H1 (cell line): Measurements from ENCODE around the gene TTC29. TPM values are rescaled to one million over a fixed set of nuclear protein-coding genes. Genes with fewer than 3 reads are reported as not detected.

Experiments
- CTCF ChIA-PET: fragments of 300-600 bp; sonication (Branson Sonifier 250); formaldehyde crosslinking; loops from one replicate; lab custom pipeline; 2021; ENCODE audit not compliant: partially characterized antibody; lab: Charles Lee
- POLR2A ChIA-PET: fragments of 300-600 bp; sonication (Branson Sonifier 250); formaldehyde crosslinking; loops from one replicate; lab custom pipeline; 2021; ENCODE audit warnings: inconsistent platforms; ENCODE audit not compliant: partially characterized antibody; lab: Charles Lee
- DNase-seq, 2 experiments: peaks; one replicate each; pipeline versions ENCODE4 v3.0.0 to v3.0.0-alpha.2; 2010 to 2022; ENCODE audit warnings: low spot score in 2 of 2, low read depth in 1 of 2, mixed read lengths in 1 of 2
- FAIRE-seq: peaks from 2 replicates; lab custom pipeline; 2011; peaks lifted over from hg19 to GRCh38; lab: Jason Lieb, UNC
- H2AFZ ChIP-seq: 2 replicates; pipeline ENCODE4 v1.8.1; 2012; ENCODE audit warnings: low read length, inconsistent platforms
- H2AK5ac ChIP-seq: 2 replicates; pipeline ENCODE4 v1.6.1; 2013; ENCODE audit warnings: low read depth, low read length
- H2BK120ac ChIP-seq: replicated peaks from 2 replicates; pipeline ENCODE3; 2013; ENCODE audit warnings: low read depth, low read length, inconsistent platforms
- H2BK12ac ChIP-seq: 2 replicates; pipeline ENCODE4 v1.6.1; 2013; ENCODE audit warnings: low read depth, low read length
- H2BK15ac ChIP-seq: 2 replicates; pipeline ENCODE4 v1.6.1; 2013; ENCODE audit warnings: low read length
- H2BK20ac ChIP-seq: 2 replicates; pipeline ENCODE4 v1.6.1; 2013; ENCODE audit warnings: low read length
- H2BK5ac ChIP-seq: 2 replicates; pipeline ENCODE4 v1.6.1; 2013; ENCODE audit warnings: low read depth, low read length
- H3K14ac ChIP-seq: 2 replicates; pipeline ENCODE4 v1.6.1; 2013; ENCODE audit warnings: inconsistent platforms; ENCODE audit not compliant: insufficient read length
- H3K18ac ChIP-seq: 2 replicates; pipeline ENCODE4 v1.6.1; 2013; ENCODE audit warnings: low read length; ENCODE audit errors: extremely low read depth
- H3K23ac ChIP-seq: 2 replicates; pipeline ENCODE4 v1.6.1; 2013; ENCODE audit warnings: inconsistent platforms; ENCODE audit not compliant: insufficient read length
- H3K23me2 ChIP-seq: 2 replicates; pipeline ENCODE4 v1.6.1; 2013; ENCODE audit warnings: low read depth, low read length
- H3K27ac ChIP-seq: 2 replicates; pipeline ENCODE4 v1.6.1; 2011; ENCODE audit warnings: low read depth, low read length, inconsistent platforms
- H3K27me3 ChIP-seq, 4 experiments: replicated peaks in 1 of 4; 1 replicate in 1 of 4; 2 replicates in 3 of 4; pipeline versions ENCODE4 v1.6.1 to v1.8.1; 2011 to 2013; ENCODE audit warnings: low read length in 3 of 4, mild to moderate bottlenecking in 3 of 4, inconsistent platforms in 2 of 4, mixed read lengths in 2 of 4, moderate library complexity in 1 of 4; ENCODE audit not compliant: control insufficient read depth in 3 of 4, insufficient read depth in 3 of 4; ENCODE audit errors: extremely low read depth in 1 of 4
- H3K36me3 ChIP-seq, 4 experiments: 2 replicates each; pipeline versions ENCODE4 v1.6.1 to v1.8.1; 2011 to 2013; ENCODE audit warnings: mild to moderate bottlenecking in 4 of 4, low read length in 3 of 4, moderate library complexity in 2 of 4, control low read depth in 1 of 4, inconsistent platforms in 1 of 4; ENCODE audit not compliant: insufficient read depth in 4 of 4, control insufficient read depth in 2 of 4
- H3K4ac ChIP-seq: replicated peaks from 2 replicates; pipeline ENCODE3; 2013; ENCODE audit warnings: low read length, low read depth, mixed read lengths, inconsistent platforms; ENCODE audit not compliant: insufficient read length
- H3K4me1 ChIP-seq, 4 experiments: replicated peaks in 1 of 4; 1 replicate in 1 of 4; 2 replicates in 3 of 4; pipeline versions ENCODE4 v1.6.1 to v1.8.1; 2011 to 2013; ENCODE audit warnings: low read length in 3 of 4, inconsistent platforms in 2 of 4, mixed read lengths in 1 of 4; ENCODE audit not compliant: insufficient read depth in 4 of 4, control insufficient read depth in 3 of 4
- H3K4me2 ChIP-seq, 2 experiments: 2 replicates each; pipeline versions ENCODE4 v1.6.1 to v1.8.1; 2011 to 2013; ENCODE audit warnings: low read depth in 2 of 2, low read length in 2 of 2, control low read depth in 1 of 2, inconsistent platforms in 1 of 2, mild to moderate bottlenecking in 1 of 2; ENCODE audit not compliant: insufficient read depth in 1 of 2
- H3K4me3 ChIP-seq, 4 experiments: fragments of 200-600, 300-600 bp in 1 of 4; sonication (generic), shearing (Covaris generic), sonication (Bioruptor Twin) in 1 of 4; 2 replicates each; pipeline versions ENCODE4 v1.5.1 to v1.8.1; 2011 to 2016; ENCODE audit warnings: low read length in 4 of 4, low read depth in 3 of 4, control low read depth in 2 of 4, inconsistent platforms in 2 of 4, mild to moderate bottlenecking in 2 of 4, mixed read lengths in 1 of 4, moderate library complexity in 1 of 4; ENCODE audit not compliant: insufficient read depth in 2 of 4; ENCODE audit errors: extremely low read depth in 1 of 4
- H3K56ac ChIP-seq: replicated peaks from 2 replicates; pipeline ENCODE3; 2013; ENCODE audit warnings: low read depth, mild to moderate bottlenecking, mixed read lengths, low read length, inconsistent platforms; ENCODE audit not compliant: insufficient read length
- H3K79me1 ChIP-seq: 2 replicates; pipeline ENCODE4 v1.6.1; 2013; ENCODE audit warnings: low read depth, low read length, control low read depth
- H3K79me2 ChIP-seq, 2 experiments: 2 replicates each; pipeline versions ENCODE4 v1.6.1 to v1.8.1; 2012 to 2013; ENCODE audit warnings: low read length in 2 of 2, mild to moderate bottlenecking in 2 of 2, inconsistent platforms in 1 of 2; ENCODE audit not compliant: insufficient read depth in 2 of 2, control insufficient read depth in 1 of 2
- H3K9ac ChIP-seq, 4 experiments: replicated peaks in 1 of 4; 1 replicate in 1 of 4; 2 replicates in 3 of 4; pipeline versions ENCODE4 v1.6.1 to v1.8.1; 2011 to 2013; ENCODE audit warnings: low read depth in 3 of 4, low read length in 3 of 4, control low read depth in 2 of 4, mild to moderate bottlenecking in 2 of 4, moderate library complexity in 2 of 4, inconsistent platforms in 1 of 4; ENCODE audit errors: extremely low read depth in 1 of 4
- H3K9me3 ChIP-seq, 2 experiments: 2 replicates each; pipeline versions ENCODE4 v1.6.1 to v1.8.1; 2012 to 2013; ENCODE audit warnings: mild to moderate bottlenecking in 2 of 2, moderate library complexity in 2 of 2, control low read depth in 1 of 2, inconsistent platforms in 1 of 2, low read depth in 1 of 2, low read length in 1 of 2, mixed read lengths in 1 of 2; ENCODE audit not compliant: insufficient read depth in 2 of 2
- H4K20me1 ChIP-seq, 2 experiments: replicated peaks in 1 of 2; 2 replicates each; pipeline versions ENCODE3 to v1.8.1; 2011 to 2013; ENCODE audit warnings: inconsistent platforms in 2 of 2, low read length in 2 of 2, mild to moderate bottlenecking in 1 of 2; ENCODE audit not compliant: insufficient read depth in 2 of 2, control insufficient read depth in 1 of 2
- H4K5ac ChIP-seq: 2 replicates; pipeline ENCODE4 v1.6.1; 2013; ENCODE audit warnings: low read length, low read depth, mixed read lengths, inconsistent platforms; ENCODE audit not compliant: insufficient read length
- H4K8ac ChIP-seq: 2 replicates; pipeline ENCODE4 v1.8.0; 2013; ENCODE audit warnings: mild to moderate bottlenecking, moderate library complexity, low read length, inconsistent platforms; ENCODE audit not compliant: insufficient read depth; ENCODE audit errors: extremely low read depth
- H4K91ac ChIP-seq: replicated peaks from 2 replicates; pipeline ENCODE3; 2013; ENCODE audit warnings: low read length, mixed read lengths, inconsistent platforms; ENCODE audit not compliant: insufficient read length
- BCL11A ChIP-seq, 2 experiments: IDR thresholded peaks; one replicate each; pipeline ENCODE4 v1.6.1; 2011; ENCODE audit warnings: low read depth in 2 of 2, low read length in 2 of 2, mild to moderate bottlenecking in 2 of 2
- CHD2 ChIP-seq: IDR thresholded peaks from 2 replicates; pipeline ENCODE4 v1.6.1; 2012; ENCODE audit warnings: low read length, improper control_type of control experiment
- EP300 ChIP-seq, 2 experiments: IDR thresholded peaks; 1 replicate in 1 of 2; 2 replicates in 1 of 2; pipeline ENCODE4 v1.6.1; 2011 to 2012; ENCODE audit warnings: low read depth in 2 of 2, low read length in 2 of 2, mild to moderate bottlenecking in 2 of 2, borderline replicate concordance in 1 of 2, inconsistent platforms in 1 of 2, moderate library complexity in 1 of 2
- GTF2F1 ChIP-seq: IDR thresholded peaks from 2 replicates; pipeline ENCODE4 v1.6.1; 2012; ENCODE audit warnings: low read depth, low read length, improper control_type of control experiment, borderline replicate concordance
- JUND ChIP-seq: IDR thresholded peaks from 2 replicates; pipeline ENCODE4 v1.6.1; 2011; ENCODE audit warnings: mild to moderate bottlenecking, improper control_type of control experiment, low read length
- TAF7 ChIP-seq: optimal IDR thresholded peaks from 2 replicates; pipeline ENCODE3; 2011; ENCODE audit warnings: low read depth, mild to moderate bottlenecking, inconsistent platforms, low read length, moderate library complexity, borderline replicate concordance
- WGBS, 2 experiments: shearing (Covaris generic) in 1 of 2; methylation state at CpG; one replicate each; pipeline versions ENCODE4 v1.1.6 to v1.1.7; 2013 to 2015; ENCODE audit warnings: low lambda C conversion rate in 2 of 2, mixed read lengths in 2 of 2, inconsistent platforms in 1 of 2, low coverage in 1 of 2, missing lambda C conversion rate in 1 of 2; ENCODE audit not compliant: insufficient replicate concordance in 2 of 2, insufficient coverage in 1 of 2, insufficient read length in 1 of 2; ENCODE audit errors: extremely low coverage in 1 of 2, missing lambda C conversion rate in 1 of 2; 5-methylcytosine and 5-hydroxymethylcytosine counted together
- polyA plus RNA-seq, 7 experiments: library from polyadenylated mRNA; depleted of rRNA in 3 of 7; stranded (reverse) in 5 of 7; unstranded in 2 of 7; fragments of >200 nt in 5 of 7; fragments of 200-250 nt in 2 of 7; gene quantifications; 1 replicate in 5 of 7; 2 replicates in 1 of 7; 4 replicates in 1 of 7; pipeline versions ENCODE4 v1.2.1 to v1.2.3, GENCODE V29; 2011 to 2013; ENCODE audit warnings: missing spikeins in 2 of 7, mixed read lengths in 2 of 7
- total RNA-seq: library from RNA; stranded (reverse); fragmentation: NEBNext Ultra II Directional; extraction: Animal tissue kit (Norgen Biotek cat#: 25700); gene quantifications from 2 replicates; pipeline ENCODE4 v1.2.1, GENCODE V29; 2021

TTC29 gene
- total and polyA plus RNA-seq, 2 of the 8 experiments (the other 6 are each of a cell fraction or from before 2014, with no cell fraction given), result 0.28 TPM; not detected in 1

- no peak overlapping the region for H2BK120ac ChIP-seq
- no peak overlapping the region for H2BK5ac ChIP-seq
- no peak for DNase-seq
- H3K9ac ChIP-seq, result no peak overlapping the region
- no peaks in the 10 kb centered on the region for H3K23me2 ChIP-seq
- H3K56ac ChIP-seq, result no peak overlapping the region
- H3K4ac ChIP-seq, result no peak overlapping the region
- ChIA-PET POLR2A (no interaction called here), CTCF (interaction anchor here (1.2 to 1.8 kb wide), 2 partner anchors 12 to 74 kb away, joined by 3 read pairs; no protein-coding TSS in a partner anchor)
- no peak for FAIRE-seq
- no peak overlapping the region for H2BK20ac ChIP-seq
- H3K27ac ChIP-seq, result no peak overlapping the region
- H3K14ac ChIP-seq, result no peak overlapping the region
- no peak overlapping the region for H3K23ac ChIP-seq
- H4K5ac ChIP-seq, result no peak overlapping the region
- H2AFZ ChIP-seq, result no peak overlapping the region
- H4K91ac ChIP-seq, result no peak overlapping the region
- H3K4me2 ChIP-seq, result no peak overlapping the region
- 93% methylated on average over 2 of the region's 2 CpGs; no CpG with 5 or more reads in 1 of the 2 experiments for WGBS, 2 experiments
- H2BK15ac ChIP-seq, result no peak overlapping the region
- H2BK12ac ChIP-seq, result no peak overlapping the region
- no peaks in the 10 kb centered on the region for H3K36me3 ChIP-seq
- no peak overlapping the region for H4K8ac ChIP-seq
- no peak overlapping the region for H2AK5ac ChIP-seq
- no peak overlapping the region for H3K4me3 ChIP-seq
- no peaks in the 10 kb centered on the region for H3K27me3 ChIP-seq
- H3K79me2 ChIP-seq, result no peaks in the 10 kb centered on the region
- no peaks in the 10 kb centered on the region for H3K9me3 ChIP-seq
- H4K20me1 ChIP-seq, result no peaks in the 10 kb centered on the region
- H3K4me1 ChIP-seq, result no peaks in the 10 kb centered on the region
- H3K79me1 ChIP-seq, result no peaks in the 10 kb centered on the region
- no peak overlapping the region for H3K18ac ChIP-seq
- TF ChIP-seq JUND, result no peak
- no peak for TF ChIP-seq TAF7
- TF ChIP-seq BCL11A (IDR thresholded peaks at IDR 0.05; ENCODE audit: low read depth in 2 of 2, low read length in 2 of 2), result no peak
- TF ChIP-seq CHD2, result no peak
- no peak for TF ChIP-seq EP300 (IDR thresholded peaks at IDR 0.05; ENCODE audit: borderline replicate concordance in 1 of 2, low read depth in 2 of 2, low read length in 2 of 2)
- no peak for TF ChIP-seq GTF2F1
Observed at GRCh38 chr4:146930673-146931072, 15.0 kb downstream of the TTC29 start.
